Hippocampal formation (tissue), 2 donors: ENCODE results near the gene PHF20.
A peak's percentile ranks its signal among the peaks of the same experiment; 100 is the strongest.
"Not testable (repeated sequence)": the region's sequence is repeated elsewhere in the genome, so short reads cannot be mapped to it uniquely, and the experiment has no call there.

ENCODE experiments used
- DNase-seq, 2 donors: peaks; one replicate each; lab custom pipeline; 2025; lab: John Stamatoyannopoulos, UW

Gene PHF20

GRCh38 chr20:35776513-35777101, 4.8 kb downstream of the PHF20 start:
- DNase-seq = peak in 1 of 2 donors; percentile 4

GRCh38 chr20:35783811-35784210, 12.0 kb downstream of the PHF20 start:
- not testable (repeated sequence) for DNase-seq

GRCh38 chr20:35785541-35785940, 13.7 kb downstream of the PHF20 start:
- not testable (repeated sequence) for DNase-seq

- no peak for DNase-seq
Measured at GRCh38 chr20:35788796-35789195, 17.0 kb downstream of the PHF20 start.

DNA sequence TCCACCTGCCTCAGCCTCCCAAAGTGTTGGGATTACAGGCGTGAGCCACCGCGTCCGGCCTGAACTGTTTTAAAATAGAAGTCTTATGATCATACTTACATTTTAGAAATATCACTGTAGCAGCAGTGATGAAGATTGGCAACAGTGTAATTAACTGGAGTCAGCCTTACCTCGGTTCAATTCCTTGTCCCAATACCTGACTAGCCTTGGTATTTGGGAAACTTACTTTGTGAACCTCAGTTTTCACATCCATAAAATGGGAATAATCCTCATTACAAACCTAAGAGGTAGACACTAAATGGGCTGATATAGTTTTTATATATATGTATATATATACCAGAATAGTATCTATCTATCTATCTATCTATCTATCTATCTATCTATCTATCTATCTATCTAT, 19.3 kb downstream of the PHF20 start:
- no peak for DNase-seq

DNA sequence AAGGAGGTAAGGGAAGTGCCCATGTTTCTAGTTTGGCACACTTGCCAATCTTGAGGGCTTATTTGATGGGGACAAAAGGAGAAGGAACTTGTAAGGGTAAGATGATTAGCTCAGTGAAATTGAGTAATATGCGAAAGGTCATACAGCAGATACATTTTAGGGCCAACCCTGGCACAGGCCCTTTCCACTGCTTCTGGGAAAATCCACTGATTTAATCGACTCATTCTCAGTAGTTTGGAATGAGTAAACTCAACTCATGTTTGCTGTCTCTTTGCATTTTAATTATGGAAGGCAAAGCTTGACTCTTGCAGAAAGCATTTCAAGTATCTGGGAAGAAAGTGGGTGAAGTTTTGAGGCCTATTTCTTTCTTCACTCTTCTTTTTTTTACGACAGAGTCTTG, 20.0 kb downstream of the PHF20 start:
- DNase-seq = no peak

GRCh38 chr20:35792740-35793139, 20.9 kb downstream of the PHF20 start:
- DNase-seq = no peak

DNA sequence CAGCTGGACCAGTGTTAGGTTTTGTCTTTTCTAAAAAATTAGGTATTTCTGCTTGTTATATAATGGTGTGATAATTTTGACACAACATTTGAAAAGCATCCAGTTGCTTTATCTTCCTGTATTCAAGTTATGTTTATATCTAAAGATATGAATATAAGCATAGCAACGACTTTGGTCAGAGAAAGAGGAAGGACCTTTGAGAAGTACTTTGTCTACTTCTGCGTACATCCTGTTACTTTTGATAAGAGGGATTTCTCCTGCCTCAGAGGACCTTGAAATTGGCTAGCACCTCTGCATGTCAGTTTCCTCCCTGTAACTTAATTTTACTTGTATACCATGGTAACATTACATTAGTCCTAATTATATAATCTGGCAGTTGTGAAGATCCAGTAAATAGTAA, 24.8 kb downstream of the PHF20 start:
- no peak for DNase-seq

DNA sequence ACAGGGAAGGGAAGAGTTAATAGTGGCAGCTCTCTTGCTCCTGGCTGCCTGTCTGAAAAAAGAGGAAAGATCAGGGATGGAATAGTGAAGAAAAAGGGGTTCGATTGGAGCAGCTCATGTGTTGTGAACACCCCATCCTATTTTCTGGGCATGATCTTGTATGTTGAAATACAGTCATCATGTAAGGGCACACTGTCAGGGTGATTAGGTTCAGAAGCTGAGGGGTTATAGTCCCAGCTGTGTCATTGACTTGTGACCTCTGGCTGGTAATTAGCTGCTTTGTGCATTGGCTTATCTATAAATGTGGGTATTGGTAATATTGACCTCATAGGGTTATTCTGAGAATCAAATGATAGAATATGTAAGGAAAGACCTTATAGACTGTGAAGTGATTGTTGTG, 30.1 kb downstream of the PHF20 start:
- DNase-seq = no peak

DNA sequence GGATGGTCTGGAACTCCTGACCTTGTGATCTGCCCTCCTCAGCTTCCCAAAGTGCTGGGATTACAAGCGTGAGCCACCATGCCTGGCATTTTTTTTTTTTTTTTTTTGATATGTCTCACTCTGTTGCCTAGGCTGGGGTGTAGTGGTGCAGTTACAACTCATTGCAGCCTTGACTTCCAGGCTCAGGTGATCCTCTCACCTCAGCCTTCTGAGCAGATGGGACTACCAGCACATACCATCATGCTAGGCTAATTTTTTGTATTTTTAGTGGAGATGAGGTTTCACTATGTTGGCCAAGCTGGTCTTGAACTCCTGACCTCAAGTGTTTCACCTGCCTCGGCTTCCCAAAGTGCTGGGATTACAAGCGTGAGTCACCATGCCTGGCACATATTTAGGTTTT, 34.3 kb downstream of the PHF20 start:
- no peak for DNase-seq

GRCh38 chr20:35807877-35808276, 36.1 kb downstream of the PHF20 start:
- no peak for DNase-seq

- no peak for DNase-seq
Measured at GRCh38 chr20:35820715-35821114, 48.9 kb downstream of the PHF20 start.

- no peak for DNase-seq
Measured at GRCh38 chr20:35821807-35822242, 50.0 kb downstream of the PHF20 start.

DNA sequence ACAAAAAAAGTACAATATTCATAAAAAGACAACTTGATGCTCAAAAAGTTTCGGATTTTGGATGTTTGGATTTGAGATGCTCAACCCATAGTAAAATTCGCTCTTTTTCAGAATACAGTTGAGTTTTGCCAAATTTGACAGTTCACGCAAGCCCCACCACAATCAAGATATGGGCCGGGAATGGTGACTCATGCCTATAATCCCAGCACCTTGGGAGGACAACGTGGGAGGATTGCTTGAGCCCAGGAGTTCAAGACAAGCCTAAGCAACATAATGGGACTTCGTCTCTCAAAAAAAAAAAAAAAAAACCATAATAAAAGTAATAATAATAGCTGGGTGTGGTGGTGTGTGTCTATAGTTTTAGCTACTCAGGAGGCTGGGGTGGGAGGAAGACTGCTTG, 51.3 kb downstream of the PHF20 start:
- DNase-seq = no peak

DNA sequence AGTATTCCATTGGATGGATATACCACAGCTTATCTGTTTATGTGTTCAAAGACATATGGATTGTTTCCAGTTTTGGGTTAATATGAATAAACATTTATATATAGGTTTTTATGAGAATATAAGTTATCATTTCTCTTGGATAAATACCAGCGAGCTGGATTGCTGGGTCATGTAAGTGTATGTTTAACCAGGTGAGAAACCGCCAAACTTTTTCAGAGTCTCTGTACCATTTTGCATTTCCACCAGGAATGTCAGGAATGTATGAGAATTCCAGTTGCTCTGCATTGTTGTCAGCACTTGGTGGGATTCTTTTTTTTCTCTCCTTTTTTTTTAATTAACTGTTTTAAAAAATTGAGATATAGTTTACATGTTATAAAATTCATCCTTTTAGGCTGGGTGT, 52.1 kb downstream of the PHF20 start:
- DNase-seq = no peak

GRCh38 chr20:35826397-35826998, 54.7 kb downstream of the PHF20 start:
- DNase-seq = no peak

- DNase-seq = no peak
Measured at GRCh38 chr20:35828434-35828833, 56.6 kb downstream of the PHF20 start.

- no peak for DNase-seq
Measured at GRCh38 chr20:35828916-35829315, 57.1 kb downstream of the PHF20 start.

GRCh38 chr20:35830264-35830663, 58.4 kb downstream of the PHF20 start:
- no peak for DNase-seq

DNA sequence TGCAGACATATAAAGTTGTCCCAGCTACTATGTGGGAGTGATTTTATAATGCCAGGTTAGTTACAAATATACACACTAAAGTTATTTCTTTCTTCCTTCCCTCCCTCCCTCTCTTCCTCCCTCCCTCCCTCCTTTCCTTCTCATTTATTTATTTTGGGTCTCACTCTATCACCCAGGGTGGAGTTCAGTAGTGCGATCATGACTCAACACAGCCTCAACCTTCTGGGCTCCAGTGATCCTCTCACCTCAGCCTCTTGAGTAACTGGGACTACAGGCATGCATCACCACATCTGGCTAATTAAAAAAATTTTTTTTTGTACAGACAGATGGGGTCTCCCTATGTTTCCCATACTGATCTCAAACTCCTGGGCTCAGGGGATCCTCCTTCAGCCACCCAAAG, 59.2 kb downstream of the PHF20 start:
- DNase-seq = no peak

DNA sequence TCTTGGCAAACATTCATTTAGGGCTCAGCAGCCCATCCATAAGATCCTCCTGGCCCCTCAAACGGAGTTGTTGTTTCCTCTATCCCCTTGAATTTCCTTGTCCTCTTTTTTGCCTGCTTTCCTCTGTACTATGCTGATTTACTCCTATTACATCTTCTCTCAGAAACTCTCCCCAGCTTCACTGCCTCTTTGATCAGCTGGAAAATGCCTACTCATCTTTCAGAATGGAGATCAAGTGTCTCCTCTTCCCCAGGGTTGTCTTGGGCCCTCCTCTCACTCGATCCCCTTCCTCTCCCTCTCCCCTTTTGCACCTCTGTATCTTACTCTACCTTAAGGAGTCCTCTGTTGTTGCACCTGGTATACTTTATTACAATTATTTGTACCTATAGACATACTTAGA, 60.2 kb downstream of the PHF20 start:
- DNase-seq = no peak

DNA sequence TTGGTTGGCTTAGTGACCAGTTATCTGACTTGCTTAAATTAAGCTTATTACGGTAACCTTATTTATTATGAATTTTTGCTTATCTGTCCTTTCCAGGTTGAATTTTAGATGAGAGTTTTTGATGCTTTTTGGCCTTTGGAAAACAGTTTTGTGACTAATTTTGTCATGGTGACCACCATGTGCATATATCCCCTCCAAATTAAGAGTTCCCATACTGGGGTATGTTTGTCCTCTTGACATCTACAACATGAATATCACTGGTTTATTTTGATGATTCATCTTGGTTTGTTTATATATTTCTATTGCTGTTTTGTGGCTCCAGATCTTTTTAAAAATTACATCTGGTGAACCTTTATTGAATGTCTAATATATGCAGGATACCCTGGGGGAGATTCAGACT, 61.4 kb downstream of the PHF20 start:
- no peak for DNase-seq

GRCh38 chr20:35837577-35838195, 65.9 kb downstream of the PHF20 start:
- no peak for DNase-seq

GRCh38 chr20:35838205-35838604, 66.4 kb downstream of the PHF20 start:
- no peak for DNase-seq
